Pancreas (tissue), 10 donors: ENCODE results near the gene TMBIM6. TPM values are rescaled to one million over a fixed set of nuclear protein-coding genes. Genes with fewer than 3 reads are reported as not detected.

Experiments
- ATAC-seq, 4 donors: fragments of 200-7000 bp; cut with Tn5 transposase; one replicate each; pipeline versions ENCODE4 v1.8.0 to v1.9.1; 2020; ENCODE audit warnings: mild to moderate bottlenecking in 4 of 4, moderate library complexity in 4 of 4
- DNase-seq, 6 donors: peaks; one replicate each; pipeline ENCODE4 v3.0.0-alpha.2; 2020
- FAIRE-seq: peaks from 2 replicates; lab custom pipeline; 2012; peaks lifted over from hg19 to GRCh38; lab: Jason Lieb, UNC
- H3K27ac ChIP-seq, 4 donors: fragments of 200-600 bp; sonication (generic); 1 replicate in 3 of 4; 2 replicates in 1 of 4; pipeline versions ENCODE4 v1.5.0 to v1.8.0; 2020
- H3K27me3 ChIP-seq, 4 donors: fragments of 200-600 bp; one replicate each; pipeline ENCODE4 v1.8.0; 2021
- H3K36me3 ChIP-seq, 3 donors: fragments of 200-600 bp; sonication (generic) in 1 of 3; one replicate each; pipeline versions ENCODE4 v1.5.0 to v1.8.0; 2020 to 2021
- H3K4me1 ChIP-seq, 3 donors: fragments of 200-600 bp; one replicate each; pipeline ENCODE4 v1.8.0; 2021
- H3K4me3 ChIP-seq, 4 donors: fragments of 200-600 bp; sonication (generic) in 2 of 4; one replicate each; pipeline versions ENCODE4 v1.5.0 to v1.8.0; 2020 to 2021
- H3K9me3 ChIP-seq, 4 donors: fragments of 200-600 bp; one replicate each; pipeline ENCODE4 v1.8.0; 2021
- WGBS, 2 donors: extraction: QIAGEN DNeasy Blood & Tissue Kit; methylation state at CpG; one replicate each; pipeline ENCODE4 v1.1.7; 2013; 5-methylcytosine and 5-hydroxymethylcytosine counted together
- intact Hi-C, 3 donors: fragments of 100-400 bp; cut with DNase I; formaldehyde crosslinking; loops; one replicate each; pipeline versions ENCODE4 v1.11.1 to v1.14.2; 2022
- polyA plus RNA-seq, 2 donors: library from polyadenylated mRNA; stranded (reverse); fragments of 200-250 nt; gene quantifications; one replicate each; pipeline ENCODE4 v1.2.3, GENCODE V29; 2013
- total RNA-seq, 6 donors: library from RNA; stranded (reverse); fragmentation: NEBNext Ultra II Directional in 4 of 6; extraction: Animal tissue kit (Norgen Biotek cat#: 25700) in 4 of 6; gene quantifications; one replicate each; pipeline versions ENCODE4 v1.2.1 to v1.2.4, GENCODE V29; 2021 to 2023
- TF ChIP-seq, protein P1 (sequence below), 4 donors: fragments of 200-600 bp; sonication (generic) in 3 of 4; IDR thresholded peaks; one replicate each; pipeline versions ENCODE4 v1.5.0 to v1.8.0; 2021; ENCODE audit warnings: antibody characterized with exemption in 4 of 4
- donor health status: healthy with polysubstance abuse.
- donor health status: DM: no; HTN: no; CAD: no; lungs with moderate emphysema.
- donor health status: DM: no; HTN: no; CAD: no.
- donor health status: control.
- donor health status: control.
- donor health status: Bipolar disorder and iron deficiency.
- donor health status: DM: yes; HTN: yes; CAD: no.
- donor health status: DM: no; HTN: no; CAD: no.
- donor health status: DM: no; HTN: no; CAD: no.
- donor health status: DM: yes; HTN: yes; CAD: no.

Gene TMBIM6
- total and polyA plus RNA-seq, 8 donors: 71.1 to 367 (median 256) TPM

- no peak for DNase-seq
These were observed 71.8 kb downstream of the TMBIM6 start for GRCh38 chr12:49813131-49813530.

More at GRCh38 chr12:49813131-49813530, 71.8 kb downstream of the TMBIM6 start:
- Histone ChIP-seq H3K27ac (no peak overlapping the region), H3K27me3 (no peaks in the 10 kb centered on the region), H3K4me1 (no peaks in the 10 kb centered on the region), H3K9me3 (no peaks in the 10 kb centered on the region), H3K36me3 (no peaks in the 10 kb centered on the region), H3K4me3 (no peak overlapping the region)
- ATAC-seq: no peak
- no peak for FAIRE-seq
- intact Hi-C loops: no loop called here
- 72 to 89% methylated on average over 1 of the region's 1 CpG for WGBS, 2 donors
- TF ChIP-seq, protein P1, sequence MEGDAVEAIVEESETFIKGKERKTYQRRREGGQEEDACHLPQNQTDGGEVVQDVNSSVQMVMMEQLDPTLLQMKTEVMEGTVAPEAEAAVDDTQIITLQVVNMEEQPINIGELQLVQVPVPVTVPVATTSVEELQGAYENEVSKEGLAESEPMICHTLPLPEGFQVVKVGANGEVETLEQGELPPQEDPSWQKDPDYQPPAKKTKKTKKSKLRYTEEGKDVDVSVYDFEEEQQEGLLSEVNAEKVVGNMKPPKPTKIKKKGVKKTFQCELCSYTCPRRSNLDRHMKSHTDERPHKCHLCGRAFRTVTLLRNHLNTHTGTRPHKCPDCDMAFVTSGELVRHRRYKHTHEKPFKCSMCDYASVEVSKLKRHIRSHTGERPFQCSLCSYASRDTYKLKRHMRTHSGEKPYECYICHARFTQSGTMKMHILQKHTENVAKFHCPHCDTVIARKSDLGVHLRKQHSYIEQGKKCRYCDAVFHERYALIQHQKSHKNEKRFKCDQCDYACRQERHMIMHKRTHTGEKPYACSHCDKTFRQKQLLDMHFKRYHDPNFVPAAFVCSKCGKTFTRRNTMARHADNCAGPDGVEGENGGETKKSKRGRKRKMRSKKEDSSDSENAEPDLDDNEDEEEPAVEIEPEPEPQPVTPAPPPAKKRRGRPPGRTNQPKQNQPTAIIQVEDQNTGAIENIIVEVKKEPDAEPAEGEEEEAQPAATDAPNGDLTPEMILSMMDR (IDR thresholded peaks at IDR 0.05): no peak

Other genes starting within 250 kb of the TMBIM6 start
- 1 to 10 TPM in 2 of 6 donors, under 1 TPM in 4; 0.55 to 1.7 (median 0.91) TPM for gene KCNH3, start 202.5 kb upstream of the TMBIM6 start, total RNA-seq
- gene KCNH3, start 202.5 kb upstream of the TMBIM6 start, polyA plus RNA-seq: 1 to 10 TPM; 2.3 to 3.2 TPM
- gene MCRS1, start 173.4 kb upstream of the TMBIM6 start, total RNA-seq: 10 to 100 TPM; 19.3 to 29.9 (median 22.9) TPM
- gene MCRS1, start 173.4 kb upstream of the TMBIM6 start, polyA plus RNA-seq: 10 to 100 TPM; 59.6 to 71.0 TPM
- gene FAM186B, start 135.9 kb upstream of the TMBIM6 start, total RNA-seq: 1 to 10 TPM in 2 of 6 donors, under 1 TPM in 4; 0.49 to 1.7 (median 0.83) TPM
- gene FAM186B, start 135.9 kb upstream of the TMBIM6 start, polyA plus RNA-seq: under 1 TPM; 0.56 to 0.65 TPM
- gene PRPF40B, start 118.0 kb upstream of the TMBIM6 start, total RNA-seq: 10 to 100 TPM; 11.2 to 19.9 (median 13.2) TPM
- 10 to 100 TPM; 44.9 to 58.3 TPM for gene PRPF40B, start 118.0 kb upstream of the TMBIM6 start, polyA plus RNA-seq
- gene FMNL3, start 34.2 kb upstream of the TMBIM6 start, total RNA-seq: 10 to 100 TPM in 1 of 6 donors, 1 to 10 TPM in 5; 1.8 to 13.5 (median 2.7) TPM
- 1 to 10 TPM; 2.9 to 3.1 TPM for gene FMNL3, start 34.2 kb upstream of the TMBIM6 start, polyA plus RNA-seq
- gene NCKAP5L, start 86.9 kb downstream of the TMBIM6 start, total RNA-seq: 10 to 100 TPM in 1 of 6 donors, 1 to 10 TPM in 5; 4.1 to 14.1 (median 6.1) TPM
- 10 to 100 TPM in 1 of 2 donors, 1 to 10 TPM in 1; 9.8 to 18.3 TPM for gene NCKAP5L, start 86.9 kb downstream of the TMBIM6 start, polyA plus RNA-seq
- 1 to 10 TPM; 2.1 to 4.8 (median 3.8) TPM for gene BCDIN3D, start 101.5 kb downstream of the TMBIM6 start, total RNA-seq
- gene BCDIN3D, start 101.5 kb downstream of the TMBIM6 start, polyA plus RNA-seq: 1 to 10 TPM; 2.0 to 2.5 TPM
- gene FAIM2, start 162.3 kb downstream of the TMBIM6 start, total RNA-seq: 1 to 10 TPM in 1 of 6 donors, under 1 TPM in 5; 0.14 to 2.1 (median 0.27) TPM
- 1 to 10 TPM in 1 of 2 donors, under 1 TPM in 1; 0.84 to 1.5 TPM for gene FAIM2, start 162.3 kb downstream of the TMBIM6 start, polyA plus RNA-seq
- under 1 TPM in 2 of 6 donors, not detected in 4; 0.06 to 0.12 TPM for gene AQP2, start 209.2 kb downstream of the TMBIM6 start, total RNA-seq
- gene AQP2, start 209.2 kb downstream of the TMBIM6 start, polyA plus RNA-seq: under 1 TPM in 1 of 2 donors, not detected in 1; 0.31 TPM
- 1 to 10 TPM in 2 of 6 donors, under 1 TPM in 4; 0.41 to 2.6 (median 0.91) TPM for gene AQP5, start 220.3 kb downstream of the TMBIM6 start, total RNA-seq
- 1 to 10 TPM; 2.5 to 2.8 TPM for gene AQP5, start 220.3 kb downstream of the TMBIM6 start, polyA plus RNA-seq
- gene AQP6, start 231.4 kb downstream of the TMBIM6 start, total RNA-seq: under 1 TPM in 2 of 6 donors, not detected in 4; 0.06 to 0.09 TPM
- gene AQP6, start 231.4 kb downstream of the TMBIM6 start, polyA plus RNA-seq: under 1 TPM; 0.19 to 0.31 TPM